Stimulated activated CD4-positive, alpha-beta T cell treated with anti-CD3 and anti-CD28 coated beads, Interleukin-12 subunit alpha, Interleukin-12 subunit beta, amount 100 ng/mL, for 4 hours (primary cell): ENCODE measurements around the gene PDE6C.

ENCODE experiments used
- DNase-seq: peaks from one replicate; pipeline ENCODE4 v3.0.0-alpha.2; 2020

Gene PDE6C

GRCh38 chr10:93707623-93708022 is 95.3 kb downstream of the PDE6C start:
- DNase-seq: no peak

DNA sequence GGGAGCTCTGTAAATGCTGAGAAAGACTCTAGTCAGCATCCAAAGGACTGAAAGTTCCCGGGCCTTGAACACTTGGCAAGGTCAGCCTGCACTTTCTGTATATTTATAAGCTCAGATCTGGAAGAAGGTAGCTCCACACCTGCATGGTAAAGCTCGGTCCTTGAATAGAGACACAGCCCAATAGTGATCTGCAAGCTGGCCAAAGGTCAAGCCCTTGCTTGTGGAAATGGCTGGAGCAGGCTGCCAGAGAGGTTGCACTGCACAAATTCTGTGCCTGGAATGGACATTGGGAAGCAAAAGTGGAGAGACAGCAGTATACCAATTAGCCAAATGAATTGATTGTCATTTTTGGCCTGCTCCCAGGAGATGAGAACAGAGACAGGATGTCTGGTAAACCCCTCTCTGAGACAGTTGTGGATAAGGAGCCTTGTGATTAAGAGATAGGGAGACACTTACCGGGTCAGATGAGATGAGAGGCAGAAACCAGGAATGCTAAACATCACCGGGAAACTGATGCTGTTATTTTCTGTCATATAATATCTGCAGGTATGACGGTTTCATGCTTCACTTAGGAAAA is 98.1 kb downstream of the PDE6C start:
- no peak for DNase-seq

GRCh38 chr10:93711891-93712290 is 99.6 kb downstream of the PDE6C start:
- no peak for DNase-seq

DNA sequence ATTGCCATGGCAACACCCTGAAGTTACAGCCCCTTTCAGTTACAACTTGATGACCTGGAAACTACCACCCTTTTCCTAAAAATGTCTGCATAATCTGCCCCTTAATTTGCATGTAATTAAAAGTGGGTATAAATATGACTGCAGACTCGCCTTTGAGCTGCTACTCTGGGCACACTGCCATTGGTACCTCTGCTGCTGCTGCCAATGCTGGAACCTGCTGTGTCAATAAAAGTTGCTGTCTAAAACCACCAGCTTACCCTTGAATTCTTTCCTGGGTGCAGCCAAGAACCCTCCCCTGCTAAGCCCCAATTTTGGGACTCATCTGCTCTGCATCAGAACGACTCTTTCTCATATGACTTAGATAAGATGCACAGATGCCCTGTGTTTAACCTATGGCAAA is 100.3 kb downstream of the PDE6C start:
- DNase-seq: no peak

DNA sequence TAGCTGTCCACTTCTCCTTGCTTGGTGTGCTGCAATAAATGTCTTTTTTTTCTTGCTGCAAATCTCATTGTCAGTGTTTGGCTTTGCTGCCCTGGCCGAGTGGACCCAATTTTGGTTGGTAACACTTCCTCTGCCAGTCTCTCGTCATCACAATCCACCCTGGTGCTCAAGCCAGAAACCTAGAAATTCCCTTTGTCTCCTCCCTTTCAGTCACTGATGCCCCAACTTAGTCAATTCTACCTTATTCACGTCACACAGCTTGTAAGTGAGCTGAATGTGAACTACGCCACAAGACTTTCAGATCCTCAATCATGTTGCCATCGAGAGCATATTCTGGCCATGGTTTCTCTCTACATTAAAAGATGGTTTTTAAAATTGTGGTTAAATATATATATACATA is 103.0 kb downstream of the PDE6C start:
- DNase-seq: no peak
